ENCODE data around the gene CAPRIN1.
"Not testable (repeated sequence)": the region's sequence is repeated elsewhere in the genome, so short reads cannot be mapped to it uniquely, and the experiment has no call there.

The CAPRIN1 gene

DNA sequence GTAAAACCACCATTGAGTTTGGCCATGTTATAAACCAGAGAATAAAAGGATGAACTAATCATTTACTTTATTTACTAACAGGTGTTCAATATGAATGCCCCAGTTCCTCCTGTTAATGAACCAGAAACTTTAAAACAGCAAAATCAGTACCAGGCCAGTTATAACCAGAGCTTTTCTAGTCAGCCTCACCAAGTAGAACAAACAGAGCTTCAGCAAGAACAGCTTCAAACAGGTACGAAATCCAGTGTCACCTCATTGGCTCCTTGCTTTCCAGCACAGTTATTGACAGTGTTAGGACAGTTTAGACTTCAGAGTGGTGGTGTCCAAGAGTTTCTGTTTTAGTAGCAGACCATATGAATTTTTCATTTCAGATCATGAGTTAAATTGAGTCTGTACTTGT lies 40.3 kb downstream of the CAPRIN1 start:
- no peak for DNase-seq (ENCODE audit: low read depth in 2 of 2)

DNA sequence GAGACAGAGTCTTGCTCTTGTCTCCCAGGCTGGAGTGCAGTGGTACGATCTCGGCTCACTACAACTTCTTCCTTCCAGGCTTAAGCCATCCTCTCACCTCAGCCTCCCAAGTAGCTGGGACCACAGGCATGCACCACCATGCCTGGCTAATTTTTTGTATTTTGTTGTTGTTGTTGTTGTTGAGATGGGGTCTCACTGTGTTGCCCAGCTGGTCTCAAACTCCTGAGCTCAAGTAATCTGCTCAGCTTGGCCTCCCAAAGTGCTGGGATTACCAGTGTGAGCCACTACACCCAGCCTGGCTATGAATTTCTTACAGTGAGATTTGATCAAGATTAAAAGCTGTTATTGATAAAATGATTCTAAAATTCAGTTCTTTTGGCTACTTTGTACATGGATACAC lies 43.4 kb downstream of the CAPRIN1 start:
- not testable (repeated sequence) for DNase-seq (ENCODE audit: low read depth in 2 of 2)

DNA sequence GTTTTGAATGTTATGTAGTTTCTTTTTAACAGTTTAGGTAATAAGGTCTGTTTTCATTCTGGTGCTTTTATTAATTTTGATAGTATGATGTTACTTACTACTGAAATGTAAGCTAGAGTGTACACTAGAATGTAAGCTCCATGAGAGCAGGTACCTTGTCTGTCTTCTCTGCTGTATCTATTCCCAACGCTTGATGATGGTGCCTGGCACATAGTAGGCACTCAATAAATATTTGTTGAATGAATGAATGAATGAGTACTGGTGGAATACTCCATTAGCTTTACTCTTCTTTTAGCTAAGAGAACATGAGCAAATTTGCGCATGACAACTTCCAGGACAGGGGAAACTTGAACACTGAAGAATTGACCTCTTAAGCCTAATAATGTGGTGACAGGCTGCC lies 47.3 kb downstream of the CAPRIN1 start:
- no peak for DNase-seq (ENCODE audit: low read depth in 2 of 2)

DNA sequence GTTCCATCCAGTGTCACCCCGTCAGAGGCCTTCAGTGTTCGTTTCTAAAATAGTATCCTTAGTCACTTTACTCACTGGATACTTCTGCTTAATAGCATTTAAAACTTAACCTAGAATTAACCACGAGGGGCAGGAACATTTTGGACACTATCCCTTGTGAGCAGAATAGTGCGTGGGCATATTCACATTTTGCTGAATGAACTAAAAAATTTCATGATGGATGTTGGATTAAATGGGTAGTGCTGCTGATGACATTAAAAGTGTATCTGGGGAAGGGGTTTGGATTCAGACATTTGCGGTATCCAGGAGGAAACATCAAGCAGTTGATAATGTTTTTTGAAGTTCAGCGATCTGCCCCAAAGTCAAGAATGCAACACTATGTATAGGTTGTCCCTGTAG lies 53.1 kb downstream of the CAPRIN1 start:
- DNase-seq (ENCODE audit: low read depth in 2 of 2) = no peak

DNA sequence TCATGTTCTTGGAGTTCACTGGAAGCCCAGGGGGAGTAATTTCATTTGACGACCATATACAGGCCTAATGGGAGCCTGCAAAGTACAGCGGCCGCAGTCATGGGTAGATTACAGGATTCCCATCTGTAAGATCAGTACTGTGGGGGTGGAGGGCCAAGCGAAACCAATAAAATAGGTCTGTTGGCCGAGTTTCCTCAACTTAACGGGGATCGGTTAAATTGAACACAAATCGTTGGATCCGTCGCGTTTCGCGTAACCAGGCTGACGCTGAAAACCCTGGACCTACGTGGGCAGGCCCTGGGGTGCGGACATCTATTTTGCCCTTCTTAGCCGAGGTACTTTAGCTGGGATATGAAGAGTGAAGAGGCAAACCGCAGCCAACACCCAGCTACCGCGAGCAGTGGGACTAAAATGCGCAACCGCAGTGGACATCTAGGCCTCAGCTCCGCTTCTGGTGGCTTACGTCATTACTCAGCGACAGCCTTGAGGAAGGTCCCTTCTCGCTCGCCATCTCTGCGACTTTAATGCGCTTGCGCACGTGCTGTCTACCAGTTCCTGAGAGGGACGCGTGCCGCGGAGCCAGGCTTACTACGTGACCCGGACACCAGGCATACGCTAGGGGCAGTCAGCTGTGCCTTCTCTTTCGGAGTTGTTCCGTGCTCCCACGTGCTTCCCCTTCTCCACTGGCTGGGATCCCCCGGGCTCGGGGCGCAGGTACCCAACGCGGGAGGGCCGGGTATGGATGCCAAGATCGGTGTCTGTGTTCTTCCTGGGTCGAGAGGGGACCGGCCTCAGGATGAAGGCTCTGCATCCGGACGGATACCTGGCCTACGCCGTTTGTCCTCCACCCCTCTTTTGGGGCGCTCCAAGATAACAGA lies 53.8 kb downstream of the CAPRIN1 start, which contains the start of gene NAT10:
NAT10 (plus strand) TSS at position 551 of the 878 bp plus-strand sequence. CDS start 2,597 bp downstream, outside the sequence.
- peak; percentile 95 to 96 for DNase-seq (ENCODE audit: low read depth in 2 of 2)

DNA sequence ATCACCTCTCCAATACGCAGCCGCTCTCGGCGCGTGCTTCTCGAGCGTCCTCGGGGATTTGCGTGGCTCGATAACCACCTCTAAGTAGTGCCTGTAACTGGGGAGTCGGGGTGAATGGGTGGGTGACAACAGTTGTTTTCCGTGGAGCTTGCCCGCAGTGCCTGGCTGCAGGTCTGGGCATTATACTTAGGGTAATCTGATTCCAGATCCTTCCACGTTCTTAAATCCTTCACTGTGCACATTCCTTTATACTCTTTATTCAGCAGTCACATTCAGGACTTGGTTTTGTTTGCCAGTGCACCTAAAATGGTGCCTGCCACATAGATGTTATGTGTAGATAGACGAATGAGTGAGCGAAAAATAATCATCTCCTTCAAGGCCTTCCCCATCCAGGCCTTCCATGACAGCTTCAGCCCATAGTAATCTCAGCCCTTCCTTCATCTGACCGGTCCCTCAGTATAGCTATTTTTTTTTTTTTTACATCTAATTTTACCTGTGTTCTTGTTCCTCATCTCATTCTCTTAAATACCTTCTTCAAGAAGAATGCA lies 54.5 kb downstream of the CAPRIN1 start:
- DNase-seq (ENCODE audit: low read depth in 2 of 2) = no peak

DNA sequence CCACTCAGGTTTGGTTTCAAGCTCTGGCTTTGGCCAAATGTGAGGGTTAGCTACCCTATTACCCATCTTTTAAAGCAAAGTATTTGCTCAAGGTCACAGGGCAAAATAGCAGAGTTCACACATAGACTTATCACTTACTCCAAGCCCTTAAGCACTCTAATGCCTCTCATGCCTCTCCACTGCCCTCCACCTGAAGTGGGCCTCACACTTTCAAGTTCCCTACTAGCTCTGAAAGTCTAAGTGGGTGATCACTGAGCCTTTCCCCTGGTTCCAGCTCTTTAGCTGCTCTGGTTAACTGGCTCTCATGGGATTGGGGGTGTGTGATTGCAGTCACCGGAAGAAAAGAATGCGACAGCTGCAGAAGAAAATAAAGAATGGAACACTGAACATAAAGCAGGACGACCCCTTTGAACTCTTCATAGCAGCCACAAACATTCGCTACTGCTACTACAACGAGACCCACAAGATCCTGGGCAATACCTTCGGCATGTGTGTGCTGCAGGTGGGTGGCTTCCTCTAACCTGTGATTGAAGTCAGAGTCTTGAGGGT lies 60.3 kb downstream of the CAPRIN1 start:
- DNase-seq (ENCODE audit: low read depth in 2 of 2) = no peak

DNA sequence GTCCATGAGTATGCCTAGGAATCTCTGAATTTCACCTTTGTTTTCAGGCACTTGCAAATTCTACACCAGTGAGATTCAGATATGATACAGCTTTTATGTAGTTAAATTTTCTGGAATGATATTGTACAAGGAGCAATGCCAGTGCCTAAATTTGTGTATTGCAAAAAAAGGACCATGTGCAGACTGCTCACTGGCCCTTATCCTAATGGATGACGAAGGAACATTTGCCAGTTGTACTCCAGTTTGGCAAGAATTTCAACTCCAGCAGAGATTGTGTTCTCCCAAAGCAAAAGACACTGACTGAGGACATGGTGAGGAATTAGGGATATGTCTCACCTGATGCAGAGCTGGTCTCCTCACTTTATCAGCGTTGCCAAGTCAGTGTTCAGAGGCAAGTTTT lies 62.5 kb downstream of the CAPRIN1 start:
- no peak for DNase-seq (ENCODE audit: low read depth in 2 of 2)

DNA sequence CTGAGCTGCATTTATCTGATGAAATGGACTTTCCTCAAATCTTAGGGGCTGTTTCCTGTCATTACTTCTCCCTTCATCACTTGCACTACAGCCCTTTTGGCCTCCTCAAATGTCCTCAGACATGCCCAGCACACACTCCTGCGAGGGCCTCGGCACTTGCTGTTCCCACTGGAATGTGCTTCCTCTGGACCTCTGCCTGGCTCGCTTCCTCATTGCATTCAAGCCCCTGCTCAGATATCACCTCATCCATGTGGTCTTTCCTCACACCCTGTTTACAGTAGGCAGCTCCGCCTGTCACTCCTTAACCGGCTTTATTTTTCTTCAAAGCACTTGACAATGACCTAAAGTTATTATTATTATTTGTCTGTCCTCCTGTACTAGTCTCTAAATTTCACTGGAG lies 62.9 kb downstream of the CAPRIN1 start:
- no peak for DNase-seq (ENCODE audit: low read depth in 2 of 2)

DNA sequence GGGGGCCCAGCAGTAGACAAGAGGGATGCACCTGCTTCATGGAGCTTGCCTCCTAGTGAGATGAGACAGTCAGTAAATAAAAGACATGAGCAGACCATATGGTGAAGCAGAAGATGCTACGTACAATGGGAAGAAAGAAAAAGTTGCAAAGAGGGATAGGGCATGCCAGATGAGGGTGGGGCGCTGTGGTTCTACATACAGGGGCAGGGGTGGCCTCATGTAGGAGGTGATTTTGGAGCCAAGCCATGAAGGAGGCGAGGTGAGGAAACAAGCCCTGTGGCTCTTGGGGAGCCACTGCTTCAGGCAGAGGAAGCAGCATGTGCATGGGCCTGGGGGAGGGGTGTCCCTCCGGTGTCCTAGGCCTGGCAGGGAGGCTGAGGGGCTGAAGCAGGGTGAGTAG lies 69.1 kb downstream of the CAPRIN1 start:
- no peak for DNase-seq (ENCODE audit: low read depth in 2 of 2)

DNA sequence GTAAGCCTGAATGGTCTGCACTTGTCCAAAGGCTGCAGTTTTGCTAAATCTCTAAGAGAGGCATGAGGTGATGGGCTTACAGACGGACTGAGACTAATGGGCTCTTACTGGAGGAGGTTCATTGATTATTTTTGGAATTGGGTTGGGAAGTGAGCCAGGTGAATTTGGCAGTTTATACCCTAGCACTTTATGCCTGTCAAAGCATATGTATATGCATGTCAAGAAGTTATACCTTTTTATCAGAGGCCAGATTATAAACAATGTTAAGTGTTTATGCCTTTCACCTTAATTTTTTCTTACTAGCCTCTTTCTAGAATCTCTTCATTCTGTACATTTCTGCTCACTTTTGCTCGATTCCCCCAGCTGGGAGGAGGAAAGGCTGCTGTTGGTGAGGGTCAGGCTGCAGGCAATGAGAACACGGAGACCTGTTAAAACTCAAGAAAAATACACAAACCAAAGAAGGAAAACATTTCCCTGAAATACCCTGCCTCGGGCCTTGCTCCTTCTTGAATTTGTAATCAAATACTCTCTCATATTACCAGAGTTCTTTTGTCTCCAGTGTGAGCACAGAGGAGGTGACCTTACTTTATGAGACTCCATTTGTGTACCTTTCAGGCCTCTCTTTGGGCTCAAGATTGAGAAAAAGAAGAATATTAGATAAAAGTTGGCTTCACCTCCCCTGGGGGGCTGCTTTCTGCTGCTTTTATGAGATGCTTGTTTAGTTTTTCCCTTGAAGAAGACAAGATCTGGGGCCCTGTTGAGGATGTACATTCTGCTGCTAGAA lies 73.5 kb downstream of the CAPRIN1 start:
- no peak for DNase-seq (ENCODE audit: low read depth in 2 of 2)

DNA sequence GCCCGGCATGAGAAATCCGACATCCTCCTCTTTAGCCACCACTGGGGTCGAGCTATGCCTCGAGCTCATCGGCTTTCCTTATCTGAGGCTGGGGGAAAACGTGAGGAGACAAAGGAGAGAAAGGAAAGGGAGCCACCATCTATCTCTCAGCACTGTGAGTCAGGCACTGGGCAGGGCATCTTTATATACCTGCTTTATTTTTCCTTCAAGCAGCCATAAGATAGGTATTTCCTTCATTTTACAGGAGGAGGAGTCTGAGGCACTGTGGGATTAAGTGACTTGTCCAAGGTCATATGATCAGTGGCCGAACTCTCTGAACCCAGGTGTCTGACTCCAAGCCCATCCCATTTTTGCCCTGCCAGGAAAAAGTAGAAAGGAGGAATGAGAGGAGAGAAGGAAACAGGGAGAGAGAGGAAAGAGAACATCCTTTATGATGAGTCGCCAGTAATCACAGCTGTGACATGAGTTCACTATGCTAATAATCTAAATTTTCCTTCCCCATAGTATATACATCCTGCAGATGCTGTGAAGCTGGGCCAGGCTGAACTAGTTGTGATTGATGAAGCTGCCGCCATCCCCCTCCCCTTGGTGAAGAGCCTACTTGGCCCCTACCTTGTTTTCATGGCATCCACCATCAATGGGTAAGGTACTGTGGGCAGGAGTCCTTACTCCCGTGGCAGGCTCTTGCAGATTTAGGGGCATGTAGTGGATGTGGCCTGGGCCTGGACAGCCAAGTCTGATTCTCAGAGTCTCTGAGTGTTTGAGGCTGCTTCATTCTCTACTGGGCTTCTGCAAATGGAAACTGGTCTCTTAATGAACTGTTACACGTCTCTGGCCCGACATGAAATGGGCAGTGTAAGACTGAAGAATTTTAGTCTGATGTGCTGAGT lies 75.7 kb downstream of the CAPRIN1 start:
- no peak for DNase-seq (ENCODE audit: low read depth in 2 of 2)

DNA sequence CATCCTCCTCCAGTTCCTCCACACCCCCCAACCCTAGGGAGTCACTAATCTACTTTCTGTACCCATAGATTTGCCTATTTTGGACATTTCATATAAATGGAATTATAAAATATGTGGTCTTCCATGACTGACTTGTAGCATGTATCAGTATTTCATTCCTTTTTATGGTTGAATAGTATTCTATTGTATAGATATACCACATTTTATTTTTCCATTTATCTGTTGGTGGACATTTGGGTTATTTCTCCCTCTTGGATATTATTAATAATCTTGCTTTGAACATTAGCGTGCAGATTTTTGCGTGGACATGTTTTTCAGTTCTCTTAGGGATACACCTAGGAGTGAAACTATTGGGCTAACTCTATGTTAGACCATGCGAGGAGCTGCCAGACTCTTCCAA lies 77.3 kb downstream of the CAPRIN1 start:
- DNase-seq (ENCODE audit: low read depth in 2 of 2) = no peak

DNA sequence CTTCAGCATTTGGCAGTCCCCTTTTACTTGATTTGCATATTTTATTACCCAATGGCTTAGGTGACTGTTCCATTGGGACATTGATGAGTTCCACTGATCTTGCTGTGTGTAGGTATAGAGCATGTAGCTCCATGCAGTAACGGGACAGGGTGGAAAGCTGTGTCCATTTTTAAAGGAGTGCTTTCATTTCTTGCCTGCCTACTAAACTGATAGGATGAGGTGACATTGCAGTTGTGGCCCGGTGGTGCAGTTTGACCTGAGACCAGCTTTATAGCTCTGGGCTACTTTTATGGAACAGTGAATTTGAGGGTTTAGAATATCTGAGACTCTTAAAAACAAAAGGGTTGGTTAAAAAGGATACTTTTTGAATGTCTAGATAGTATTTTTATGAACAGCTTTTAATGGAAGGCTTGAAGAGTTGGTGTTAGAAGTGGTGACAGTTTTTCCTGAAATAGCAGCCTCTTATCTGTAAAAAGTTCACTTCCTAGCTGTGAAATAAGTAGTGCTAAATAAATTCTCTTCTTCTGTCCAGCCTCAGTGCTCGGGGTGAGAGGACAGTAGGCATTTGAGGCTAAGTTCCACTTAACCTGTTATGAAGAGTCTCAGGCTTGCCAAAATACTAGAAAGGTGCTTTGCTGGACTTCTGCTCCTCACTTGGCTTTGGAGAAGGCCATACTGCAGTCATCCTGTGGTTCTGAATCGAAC lies 80.9 kb downstream of the CAPRIN1 start:
- no peak for DNase-seq (ENCODE audit: low read depth in 2 of 2)

DNA sequence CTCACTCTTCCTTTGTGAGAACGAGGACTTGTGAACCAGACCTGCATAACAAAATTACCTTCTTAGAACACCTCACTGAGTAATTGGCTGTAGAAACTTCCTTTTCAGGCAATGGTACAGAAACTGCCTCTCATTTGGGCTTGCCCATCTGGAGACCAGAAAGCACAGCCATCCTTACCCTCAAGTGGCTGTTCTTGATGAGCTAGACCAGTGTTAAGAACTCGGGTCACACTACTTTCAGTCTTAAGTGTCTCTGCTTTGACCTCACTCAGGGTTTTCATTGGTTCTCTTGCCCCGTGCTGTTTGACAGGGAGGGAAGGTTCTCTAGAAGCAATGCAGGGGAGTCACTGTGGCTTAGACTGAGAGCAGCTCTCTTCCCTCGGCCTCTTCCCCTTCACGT lies 83.2 kb downstream of the CAPRIN1 start:
- no peak for DNase-seq (ENCODE audit: low read depth in 2 of 2)

DNA sequence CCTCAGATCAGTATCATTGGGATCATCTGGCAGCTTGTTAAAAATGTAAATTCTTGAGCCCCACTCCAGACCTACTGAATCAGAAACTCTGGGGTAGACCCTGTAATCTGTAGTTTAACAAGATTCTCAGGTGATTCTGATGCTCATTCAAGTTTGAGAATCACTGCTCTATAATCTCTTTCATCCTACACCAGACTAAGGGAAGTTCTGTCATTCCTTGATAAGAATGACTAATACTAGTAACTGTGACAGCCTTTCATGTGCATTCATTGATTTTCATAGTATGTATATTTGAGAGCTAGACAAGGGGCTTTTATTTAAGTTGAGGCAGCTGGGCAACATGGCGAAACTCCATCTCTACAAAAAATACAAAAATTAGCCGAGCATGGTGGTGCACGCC lies 83.9 kb downstream of the CAPRIN1 start:
- DNase-seq (ENCODE audit: low read depth in 2 of 2) = no peak

DNA sequence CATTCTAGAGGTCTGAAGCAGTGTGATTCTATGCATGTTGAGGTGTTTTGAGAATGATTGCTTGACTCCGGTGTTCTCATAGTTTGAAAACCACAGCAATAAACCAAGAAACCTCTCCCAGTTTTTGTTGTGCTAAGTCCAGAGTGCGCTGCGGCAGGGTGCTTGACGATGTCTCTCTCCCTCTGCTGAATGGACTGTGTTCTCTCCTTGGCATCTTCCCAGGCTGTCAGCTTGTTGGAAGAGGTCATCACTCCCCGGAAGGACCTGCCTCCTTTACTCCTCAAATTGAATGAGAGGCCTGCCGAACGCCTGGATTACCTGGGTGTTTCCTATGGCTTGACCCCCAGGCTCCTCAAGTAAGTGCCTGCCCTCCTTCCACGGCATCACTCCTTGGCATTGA lies 84.9 kb downstream of the CAPRIN1 start:
- no peak for DNase-seq (ENCODE audit: low read depth in 2 of 2)

DNA sequence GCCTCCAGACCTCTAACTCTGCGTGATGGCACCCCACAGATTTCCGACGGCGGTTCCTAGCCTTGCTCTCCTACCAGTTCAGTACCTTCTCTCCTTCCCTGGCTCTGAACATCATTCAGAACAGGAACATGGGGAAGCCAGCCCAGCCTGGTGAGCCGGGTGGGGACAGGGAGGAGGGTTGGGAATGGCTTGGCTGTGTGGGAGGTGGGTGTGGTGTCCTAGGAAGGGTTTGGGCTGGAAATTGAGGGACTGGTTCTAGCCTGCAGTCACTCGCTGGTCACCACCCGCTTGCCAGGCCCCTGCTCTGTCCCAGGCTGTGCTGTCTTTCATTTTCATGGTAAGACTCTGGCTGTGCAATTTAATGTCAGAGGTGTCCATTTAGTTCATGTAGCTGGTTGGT lies 87.8 kb downstream of the CAPRIN1 start:
- no peak for DNase-seq (ENCODE audit: low read depth in 2 of 2)

DNA sequence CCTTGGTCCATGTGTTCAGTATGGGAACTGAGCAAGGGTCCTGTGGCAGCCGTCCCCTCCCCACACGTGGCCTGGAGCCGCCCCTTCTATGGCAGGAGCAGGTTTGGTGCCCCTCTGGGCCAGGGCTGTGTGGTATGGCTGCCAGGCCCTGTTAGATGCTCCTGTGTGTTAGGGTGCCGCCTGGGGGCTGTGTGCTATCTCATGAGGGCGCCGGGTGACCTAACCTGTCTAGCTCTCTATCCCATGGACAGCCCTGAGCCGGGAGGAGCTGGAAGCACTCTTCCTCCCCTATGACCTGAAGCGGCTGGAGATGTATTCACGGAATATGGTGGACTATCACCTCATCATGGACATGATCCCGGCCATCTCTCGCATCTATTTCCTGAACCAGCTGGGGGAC lies 88.6 kb downstream of the CAPRIN1 start:
- DNase-seq (ENCODE audit: low read depth in 2 of 2) = no peak

DNA sequence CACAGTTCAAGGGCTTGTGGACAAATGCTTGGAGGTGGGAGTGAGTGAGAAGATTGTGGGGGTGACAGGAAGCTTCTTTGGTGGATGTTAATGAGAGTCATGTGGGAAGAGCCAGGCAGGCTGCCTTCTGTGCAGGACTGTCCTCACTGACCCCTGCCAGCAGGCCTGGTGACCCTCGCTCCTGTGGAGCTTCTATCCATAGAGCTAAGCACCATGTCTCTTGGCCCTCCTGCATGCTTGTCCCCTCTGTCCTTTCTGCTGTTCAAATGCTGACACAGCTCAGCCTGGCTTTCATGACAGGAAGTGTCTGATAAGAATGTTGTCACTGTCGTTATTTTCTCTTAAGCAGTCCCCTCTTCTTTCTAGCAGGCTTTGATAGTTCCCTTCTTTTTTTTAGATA lies 91.5 kb downstream of the CAPRIN1 start:
- DNase-seq (ENCODE audit: low read depth in 2 of 2) = no peak

DNA sequence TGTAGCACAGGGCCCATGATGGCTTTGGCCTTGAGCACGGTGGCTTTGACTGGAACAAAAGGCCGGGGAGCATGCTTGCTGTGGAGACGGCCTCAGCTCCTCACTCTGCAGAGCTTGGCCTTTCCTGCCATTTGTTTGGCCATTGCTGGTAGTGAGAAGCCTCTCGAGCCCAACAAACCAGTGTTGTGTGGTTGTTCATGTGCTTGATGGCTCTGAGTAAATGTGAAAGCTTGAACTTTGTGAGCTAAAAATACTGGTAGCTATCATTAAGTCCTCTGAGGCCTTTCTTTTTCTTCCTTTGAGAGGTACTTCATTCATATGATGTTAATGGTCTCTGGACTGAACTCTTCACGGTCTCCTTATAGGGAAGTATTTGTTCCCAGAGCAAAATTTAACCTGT lies 93.5 kb downstream of the CAPRIN1 start:
- no peak for DNase-seq (ENCODE audit: low read depth in 2 of 2)

All from stimulated activated CD8-positive, alpha-beta memory T cell treated with anti-CD3 and anti-CD28 coated beads, Interleukin-15, amount 100 ng/mL, for 48 hours (primary cell).